KG1 (cell line): ENCODE results near the gene GATA2.

Experiments used
- DNase-seq: peaks from one replicate; lab custom pipeline; 2025; lab: John Stamatoyannopoulos, UW

Gene GATA2

DNA sequence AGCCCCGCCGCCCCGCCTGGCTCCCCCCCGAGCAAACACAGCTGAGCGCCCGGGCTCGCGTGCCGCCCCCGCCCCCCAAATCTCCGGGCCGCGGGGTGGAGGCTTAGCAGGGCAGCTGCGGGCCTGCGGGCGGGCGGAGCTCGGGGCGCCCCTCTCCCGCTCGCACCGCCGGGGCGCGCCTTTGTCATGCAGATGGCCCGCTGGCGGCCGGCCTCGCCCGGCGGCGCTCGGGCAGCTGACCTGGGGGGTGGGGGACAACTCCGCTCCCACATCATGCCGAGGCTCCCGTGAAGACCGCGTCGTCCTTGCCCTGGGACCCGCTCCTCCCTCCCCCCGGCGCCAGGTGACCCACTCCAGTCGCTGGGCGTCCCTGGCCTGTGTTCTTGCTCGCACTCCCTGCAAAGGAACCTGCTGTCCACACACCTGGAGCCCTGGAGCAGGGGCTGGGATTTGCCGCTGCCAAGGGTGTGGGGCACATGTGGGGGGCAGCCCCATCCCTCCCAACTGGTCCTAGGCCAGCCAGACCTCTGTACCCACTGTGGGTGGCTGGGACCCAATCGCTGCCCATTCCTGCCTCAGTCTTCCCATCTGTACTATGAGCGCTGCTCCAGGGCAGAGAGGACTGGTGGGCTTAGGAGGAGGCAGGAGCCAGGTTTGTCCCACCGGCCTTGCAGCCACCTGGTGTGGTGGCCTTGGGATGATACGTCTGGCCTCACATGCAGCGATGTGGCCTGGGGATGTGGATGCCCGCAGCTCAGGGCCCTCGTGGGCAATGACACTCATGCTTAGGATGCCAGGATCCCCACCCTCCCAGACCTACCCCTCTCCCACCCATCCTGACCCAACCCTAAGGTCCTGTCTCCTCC lies 59.8 kb downstream of the GATA2 start:
- DNase-seq = no peak

- DNase-seq = no peak
Measured at GRCh38 chr3:128432301-128432970, 60.6 kb downstream of the GATA2 start.

DNA sequence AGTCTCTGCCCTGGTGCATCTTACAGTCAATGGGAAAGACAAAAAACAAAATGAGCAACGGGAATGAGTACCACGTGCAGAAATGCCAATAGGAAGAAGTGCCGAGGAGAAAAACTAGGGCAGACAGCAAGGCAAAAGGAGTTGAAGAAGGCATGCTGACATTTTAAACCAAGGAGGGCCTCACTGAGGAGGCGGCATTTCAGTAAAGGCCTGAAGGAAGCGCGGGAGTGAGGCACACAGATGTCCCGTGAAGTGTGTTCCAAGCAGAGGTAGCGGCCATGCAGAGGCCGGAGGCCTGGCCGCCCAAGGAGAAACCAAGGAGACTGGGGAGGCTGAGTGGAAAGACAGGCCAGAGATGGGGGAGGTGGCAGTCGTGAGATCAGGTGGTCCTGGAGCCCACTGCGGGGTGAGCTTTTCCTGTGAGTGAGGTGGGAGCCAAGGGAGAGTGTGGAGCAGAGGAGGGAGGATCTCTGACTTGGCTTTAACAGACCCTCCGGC lies 61.1 kb downstream of the GATA2 start:
- DNase-seq = no peak

GRCh38 chr3:128430731-128431130 lies 62.3 kb downstream of the GATA2 start:
- DNase-seq = no peak

GRCh38 chr3:128430301-128430700 lies 62.7 kb downstream of the GATA2 start:
- no peak for DNase-seq

DNA sequence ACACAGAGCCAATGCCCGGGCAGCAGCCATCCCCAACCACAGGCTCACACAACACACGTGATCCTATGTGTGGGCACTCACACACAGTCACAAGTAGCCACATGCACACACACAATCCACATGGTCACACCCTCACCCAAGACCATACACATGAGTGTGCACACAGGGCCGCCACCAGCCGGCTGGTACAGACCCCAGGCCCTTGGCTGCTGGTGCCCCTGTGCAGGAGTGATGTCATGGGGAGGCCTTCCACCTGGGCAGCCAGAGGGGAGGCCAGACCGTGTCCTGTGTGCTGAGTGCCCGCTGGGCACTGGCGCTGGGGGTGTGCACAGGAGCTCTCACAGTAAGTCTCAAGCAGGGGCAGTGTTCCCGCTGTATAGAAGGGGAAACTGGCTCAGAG lies 63.2 kb downstream of the GATA2 start:
- DNase-seq = no peak
